NCI-H187 treated with DMSO at 0.1 percent for 48 hours (cell line): ENCODE results near the gene CDK18.

Source experiments
- DNase-seq: peaks from one replicate; lab custom pipeline; 2025; lab: John Stamatoyannopoulos, UW

The CDK18 gene

DNA sequence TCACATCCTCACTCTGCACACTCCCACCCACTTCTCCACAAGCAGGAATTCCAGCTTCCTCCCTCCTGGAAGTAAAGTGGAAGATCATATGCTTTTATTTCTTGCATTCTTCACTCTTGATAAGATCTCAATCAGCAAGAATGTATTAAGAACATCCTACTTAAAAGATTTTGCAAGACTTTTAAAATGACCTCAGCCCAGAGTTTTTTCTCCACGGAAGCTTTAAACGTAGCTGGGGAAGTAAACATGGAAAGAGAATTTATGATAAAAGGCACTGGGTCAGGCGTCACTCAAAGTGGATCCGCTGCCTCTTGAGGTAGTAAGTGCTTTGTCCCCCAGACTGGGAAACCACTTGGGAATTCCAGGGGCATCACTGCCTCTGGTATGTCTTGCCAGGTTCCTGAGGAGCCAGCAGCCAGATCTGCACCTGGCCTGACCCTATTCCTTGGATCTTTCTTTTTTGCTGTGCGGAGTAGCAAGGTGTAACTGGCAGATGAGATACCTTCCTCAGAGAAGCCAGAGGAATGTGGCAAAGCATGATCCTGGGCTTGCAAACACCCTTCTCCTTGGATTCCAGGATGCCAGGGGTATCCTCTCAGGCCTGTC lies 33.9 kb downstream of the CDK18 start:
- DNase-seq, result no peak

DNA sequence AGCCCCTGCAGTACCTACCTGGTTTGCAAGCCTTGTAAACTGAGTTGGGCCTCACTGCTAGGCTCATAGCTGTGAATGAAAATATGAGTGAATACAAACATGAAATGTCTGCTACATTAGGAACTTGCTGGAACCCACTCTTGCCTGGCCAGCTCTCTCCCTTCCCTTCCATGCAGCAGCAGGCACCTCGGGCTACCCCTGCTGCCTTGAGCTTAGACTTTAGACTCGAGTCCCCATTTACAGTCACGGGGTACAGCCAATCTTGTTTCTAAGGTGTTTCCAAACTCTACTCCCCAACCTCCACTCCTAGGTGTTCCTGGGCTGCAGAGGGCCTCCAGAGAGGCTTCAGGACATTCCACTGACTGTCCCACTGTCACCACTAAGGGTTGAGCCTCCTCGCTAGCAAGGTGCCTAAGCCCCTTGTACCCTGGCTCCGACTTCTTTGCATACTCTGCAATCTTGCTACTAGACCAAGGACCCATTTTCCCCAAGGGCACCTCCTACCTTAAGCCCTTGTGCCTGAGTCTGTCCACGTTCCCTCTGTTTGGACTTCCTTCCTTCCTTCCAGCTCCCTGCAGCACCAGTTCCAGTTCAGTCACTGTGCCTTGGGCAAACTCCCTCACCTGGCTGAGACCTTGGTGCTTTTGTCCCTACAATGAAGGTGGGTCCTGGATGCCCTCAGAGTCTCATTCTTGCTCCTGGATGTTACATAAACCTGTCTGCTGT lies 36.9 kb downstream of the CDK18 start:
- no peak for DNase-seq

DNA sequence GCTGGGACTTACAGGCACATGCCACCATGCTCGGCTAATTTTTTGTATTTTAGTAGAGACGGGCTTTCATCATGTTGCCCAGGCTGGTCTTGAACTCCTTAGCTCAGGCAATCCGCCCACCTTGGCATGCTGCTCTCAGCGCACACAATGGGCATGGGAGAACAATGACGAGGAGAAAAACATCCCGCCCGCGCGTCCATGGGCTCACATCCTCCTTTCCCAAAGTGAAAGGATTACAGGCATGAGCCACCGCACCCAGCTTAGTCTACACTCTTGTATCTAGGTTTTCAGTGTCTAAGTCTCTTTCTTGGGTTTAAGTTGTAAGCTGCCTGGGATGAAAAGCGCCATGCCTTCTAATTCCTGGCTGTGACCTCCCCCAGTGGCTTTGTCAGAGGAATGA lies 37.9 kb downstream of the CDK18 start:
- no peak for DNase-seq

DNA sequence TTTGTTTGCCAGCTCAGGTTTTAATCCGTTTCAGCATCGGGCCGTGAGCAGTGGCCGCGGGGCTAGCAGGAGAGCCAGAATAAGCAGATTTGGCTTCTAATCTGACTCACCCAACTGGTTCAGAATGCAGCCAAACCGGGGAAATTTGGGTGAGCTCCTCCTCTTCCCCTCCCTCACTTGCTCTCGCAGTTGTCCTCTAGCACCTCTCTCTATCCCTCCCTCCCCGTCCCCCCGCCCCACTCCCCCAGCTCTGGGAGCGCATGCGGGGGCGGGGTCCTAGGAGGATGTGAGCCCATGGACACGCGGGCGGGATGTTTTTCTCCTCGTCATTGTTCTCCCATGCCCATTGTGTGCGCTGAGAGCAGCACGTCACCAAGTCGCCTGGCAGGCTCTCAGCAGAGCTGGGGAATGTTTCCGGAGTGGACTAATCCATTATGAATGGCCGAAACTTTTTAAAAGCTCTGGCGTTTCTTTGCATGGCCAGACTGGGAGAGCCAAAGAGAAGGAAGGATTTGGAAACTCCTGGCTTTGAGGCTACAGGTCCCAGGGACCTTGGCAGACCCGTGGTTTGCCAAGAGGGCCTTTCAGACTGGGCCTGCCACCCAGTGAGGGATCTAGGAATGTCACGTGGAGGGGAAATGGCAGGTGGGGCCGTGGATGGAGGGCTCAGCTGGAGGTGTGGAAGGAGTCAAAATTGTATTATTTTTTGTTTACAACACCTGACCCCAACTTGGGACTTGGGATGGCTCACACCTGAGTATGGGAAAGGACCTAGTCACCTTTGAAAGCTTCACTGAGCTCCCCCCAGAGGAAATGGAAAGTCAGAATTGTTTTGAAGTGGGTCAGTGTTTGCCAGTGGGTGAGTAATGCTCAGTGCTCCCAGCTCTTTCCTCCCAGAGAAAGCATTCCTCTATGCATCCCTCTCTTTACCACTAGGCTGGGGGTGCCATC lies 39.2 kb downstream of the CDK18 start:
- no peak for DNase-seq

DNA sequence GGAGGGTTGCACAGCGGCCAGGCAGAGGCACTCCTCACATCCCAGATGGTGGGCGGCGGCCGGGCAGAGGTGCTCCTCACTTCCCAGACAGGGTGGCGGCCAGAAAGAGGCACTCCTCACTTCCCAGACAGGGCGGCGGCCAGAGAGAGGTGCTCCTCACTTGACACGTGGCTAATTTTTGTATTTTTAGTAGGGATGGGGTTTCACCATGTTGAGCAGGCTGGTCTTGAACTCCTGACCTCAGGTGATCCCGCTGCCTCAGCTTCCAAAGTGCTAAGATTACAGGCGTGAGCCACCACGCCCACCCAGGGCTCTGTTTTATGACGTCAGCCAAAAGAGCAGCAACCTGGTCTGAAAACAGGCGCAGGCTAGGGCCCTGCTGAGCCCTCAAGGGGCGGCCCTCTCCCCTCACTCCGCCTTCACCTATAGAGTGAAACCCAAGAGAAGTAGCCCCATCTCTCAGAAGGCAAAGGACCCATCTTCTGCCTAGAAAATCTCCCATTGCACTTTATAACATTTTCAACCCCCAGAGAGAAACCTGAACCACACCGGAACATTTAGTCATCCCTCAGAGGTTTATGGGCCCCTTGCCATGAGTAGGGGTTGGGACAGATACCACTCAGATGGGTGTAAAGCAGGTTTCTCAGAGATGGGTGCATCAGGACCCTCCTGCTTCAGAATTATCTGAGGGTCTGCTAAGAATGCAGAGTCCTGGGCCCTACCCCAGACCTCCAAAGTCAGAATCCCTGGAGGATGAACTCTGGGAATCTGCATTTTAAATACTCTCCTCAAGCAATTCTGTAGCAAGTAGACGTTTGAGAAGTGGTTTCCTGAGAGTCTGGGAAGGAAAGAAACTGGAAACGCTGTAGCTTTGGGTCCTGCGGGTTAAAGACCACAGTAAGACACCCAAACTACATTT lies 40.8 kb downstream of the CDK18 start:
- no peak for DNase-seq

DNA sequence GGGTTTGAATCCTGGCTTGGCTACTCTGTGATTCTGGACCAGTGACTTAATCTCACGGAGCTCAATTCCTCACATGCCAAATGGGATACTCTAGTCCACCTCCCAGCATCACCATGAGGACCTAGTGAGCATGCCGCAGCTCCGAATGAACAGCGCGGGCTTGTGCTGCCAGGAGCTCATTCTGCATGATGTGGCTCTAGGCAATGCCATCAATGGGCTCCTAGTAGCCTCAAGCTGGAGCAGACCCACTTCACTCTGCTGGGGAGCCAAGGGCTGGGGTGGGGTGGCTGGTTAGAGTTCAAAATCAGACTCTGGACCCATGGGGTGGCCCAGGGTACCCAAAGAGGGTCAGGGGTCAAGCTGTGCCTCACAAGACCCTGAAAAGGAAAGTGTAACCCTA lies 41.5 kb downstream of the CDK18 start:
- no peak for DNase-seq

DNA sequence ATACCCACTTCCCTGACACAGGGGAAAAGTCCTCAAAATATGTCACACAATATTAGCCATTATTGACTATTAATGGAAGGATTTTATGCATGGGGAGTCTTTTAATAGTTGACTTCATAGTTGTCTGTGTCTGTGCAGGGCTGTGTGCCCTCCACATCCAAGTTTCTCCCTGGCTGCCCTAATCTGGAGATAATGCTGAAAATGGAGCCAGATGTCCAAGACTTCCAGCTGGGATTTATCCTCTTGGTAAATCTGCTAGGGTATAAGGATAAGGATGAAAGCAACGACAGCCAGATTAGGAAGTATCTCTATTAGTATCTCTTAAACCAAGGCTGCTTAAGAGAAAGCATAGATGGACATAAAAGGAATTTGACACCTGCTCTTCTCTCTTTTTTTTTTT lies 42.1 kb downstream of the CDK18 start:
- no peak for DNase-seq

DNA sequence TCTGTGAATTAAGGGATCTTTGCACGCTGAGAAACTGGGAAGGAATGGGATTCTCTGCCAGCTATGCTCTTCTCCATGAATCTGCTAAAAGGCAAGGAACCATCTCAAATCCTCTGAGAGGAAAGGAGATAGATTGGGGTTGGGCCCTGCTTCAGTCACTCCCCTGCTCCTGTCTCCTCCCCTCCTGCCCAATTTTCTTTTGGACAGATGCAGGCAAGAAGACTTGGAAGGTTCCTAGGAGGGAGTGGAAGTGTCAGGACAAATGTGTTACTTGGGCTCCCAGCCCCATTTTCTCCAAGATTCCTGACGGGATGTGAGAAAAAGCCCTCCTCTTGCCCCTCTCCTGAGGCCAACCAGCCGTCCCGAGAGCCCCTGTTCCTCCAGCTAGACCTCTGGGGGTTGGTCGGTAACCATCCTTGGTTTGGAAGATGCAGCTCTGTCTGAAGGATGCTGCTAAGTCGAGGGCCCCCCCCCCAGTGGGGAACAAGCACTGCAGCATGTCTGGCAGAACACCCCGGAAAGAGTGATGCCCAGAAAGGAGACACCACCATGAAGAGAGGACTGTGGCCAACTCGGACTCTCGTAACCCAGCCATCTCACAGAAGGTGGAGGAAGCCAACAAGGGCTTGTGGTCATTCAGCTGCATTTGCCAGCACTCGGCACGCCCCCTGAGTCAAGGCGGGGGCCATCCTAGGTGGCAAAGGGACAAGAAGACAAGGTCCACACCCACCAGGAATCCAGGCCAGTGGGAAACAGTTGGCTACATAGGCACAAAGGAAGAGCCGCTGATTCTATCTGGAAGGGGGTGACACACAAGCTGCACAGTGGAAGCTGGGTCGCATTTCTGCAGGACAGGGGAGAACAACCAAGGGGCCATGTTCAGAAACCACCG lies 43.7 kb downstream of the CDK18 start:
- no peak for DNase-seq

DNA sequence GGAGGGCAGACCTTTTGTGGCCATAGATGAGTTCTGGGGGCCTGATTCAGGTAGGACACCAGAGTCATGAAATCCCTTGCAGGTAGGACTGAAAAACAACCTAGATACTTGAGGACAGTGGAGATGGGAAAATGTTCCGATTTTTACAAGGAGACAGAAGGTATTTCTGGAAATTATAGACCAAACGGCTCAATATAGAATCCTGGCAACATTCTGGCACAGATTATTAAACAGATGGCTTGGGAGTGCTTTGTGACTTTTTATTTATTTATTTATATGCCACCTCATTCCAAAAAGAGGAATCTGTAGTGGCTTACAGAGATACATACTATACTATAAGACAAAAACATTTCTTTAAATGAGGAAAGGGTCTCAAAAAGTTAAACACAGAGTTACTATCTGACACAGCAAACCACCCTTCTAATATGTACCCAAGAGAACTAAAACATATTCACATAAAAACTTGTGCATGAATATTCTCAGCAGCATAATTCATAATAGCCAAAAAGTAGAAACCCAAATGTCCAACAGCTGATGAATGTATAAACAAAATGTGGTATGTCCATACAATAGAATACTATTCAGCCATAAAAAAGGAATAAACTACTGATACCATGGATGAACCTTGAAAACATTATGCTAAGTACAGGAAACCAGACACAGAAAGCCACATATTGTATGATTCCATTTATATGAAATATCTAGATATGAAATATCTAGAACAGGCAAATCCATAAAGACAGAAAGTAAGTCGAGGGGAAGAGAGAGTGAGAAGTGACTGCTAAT lies 49.8 kb downstream of the CDK18 start:
- DNase-seq, result no peak

DNA sequence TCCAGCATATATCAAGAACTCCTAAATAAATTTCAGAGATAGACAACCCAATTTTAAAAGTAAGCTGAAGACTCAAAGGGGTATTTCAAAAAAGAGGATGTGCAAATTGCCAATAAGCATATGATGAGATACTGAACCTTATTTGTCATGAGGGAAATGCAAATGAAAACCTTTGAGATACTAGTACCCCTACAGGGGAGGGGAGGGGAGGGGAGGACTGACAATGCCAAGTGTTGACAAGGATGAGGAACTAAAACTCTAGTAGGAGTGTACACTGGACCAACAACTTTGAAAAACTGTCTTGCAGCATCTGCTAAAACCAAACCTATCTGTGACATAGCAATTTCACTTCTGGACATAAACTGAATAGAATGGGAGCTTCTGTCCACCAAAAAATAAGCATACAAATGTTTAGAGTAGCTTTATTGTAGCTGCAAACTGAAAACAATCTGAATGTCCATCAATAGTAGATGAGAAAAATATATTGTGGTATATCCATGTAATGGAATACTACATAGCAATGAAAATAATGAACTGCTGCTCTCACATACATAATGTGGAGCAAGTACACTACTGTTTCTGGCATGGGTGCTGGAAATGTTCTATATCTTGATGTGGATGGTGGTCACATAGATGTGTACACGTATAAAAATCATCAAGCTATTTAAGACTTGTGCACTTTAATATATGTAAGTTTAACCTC lies 57.2 kb downstream of the CDK18 start:
- no peak for DNase-seq

DNA sequence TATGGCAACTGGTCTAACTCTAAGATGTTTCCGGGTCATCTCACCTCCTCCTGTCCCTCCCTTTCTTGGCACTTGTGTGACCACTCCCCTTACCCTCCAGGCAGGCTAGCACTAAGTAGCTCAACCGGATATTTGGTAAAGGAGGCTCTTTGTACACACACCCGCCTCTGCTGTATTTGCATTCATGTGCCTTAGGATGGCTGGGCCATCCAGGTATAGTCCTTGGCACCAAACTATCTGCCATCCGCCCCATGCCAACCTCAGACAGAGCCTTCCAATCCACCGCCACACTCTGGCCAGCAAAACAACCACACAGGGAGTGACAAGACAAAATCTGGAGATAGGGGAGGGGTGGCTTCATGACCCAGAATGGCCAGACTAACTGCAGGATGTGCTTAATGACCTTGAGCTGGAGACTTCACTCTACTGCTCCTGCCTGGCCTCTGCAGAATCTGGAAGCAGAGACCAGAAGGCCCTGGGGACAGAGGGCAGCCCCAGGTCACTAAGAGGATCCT lies 59.5 kb downstream of the CDK18 start:
- no peak for DNase-seq

DNA sequence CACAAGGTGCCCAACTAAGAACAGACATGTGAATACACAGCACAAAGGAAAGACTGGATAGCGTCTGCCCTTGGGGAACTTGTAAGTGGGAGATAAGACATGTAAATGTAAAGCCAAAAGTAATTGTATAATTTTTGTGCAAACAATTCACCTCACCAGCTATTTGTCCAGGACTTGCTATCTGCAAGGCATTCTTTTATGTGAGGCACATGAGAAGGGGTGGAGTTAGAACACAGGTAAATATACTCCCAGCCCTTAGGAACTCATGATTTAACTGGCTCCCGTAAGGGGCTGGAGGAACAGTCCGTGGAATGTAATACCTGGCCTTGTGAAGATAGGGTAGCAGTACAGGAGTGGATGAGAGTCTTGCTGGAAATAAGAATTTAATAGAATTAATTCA lies 61.3 kb downstream of the CDK18 start:
- no peak for DNase-seq

DNA sequence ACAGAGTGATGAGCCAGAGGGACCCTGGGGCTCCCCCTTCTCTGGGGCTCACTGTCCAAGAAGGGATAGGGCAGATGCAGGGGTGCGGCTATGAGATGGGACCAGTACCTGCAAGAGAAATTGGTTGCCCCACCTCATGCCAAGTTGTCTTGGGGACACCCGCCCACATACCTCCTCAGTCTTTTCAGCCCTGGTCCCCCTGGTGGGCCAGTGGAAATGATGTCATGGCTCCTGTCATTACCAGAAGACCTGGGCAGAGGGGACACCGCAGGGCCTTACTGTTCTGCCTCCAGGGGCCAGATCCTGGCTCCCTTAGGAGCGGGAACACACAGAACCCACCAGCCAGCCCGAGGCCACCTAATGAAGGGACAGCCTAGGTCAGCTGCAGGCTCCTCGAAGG lies 63.2 kb downstream of the CDK18 start:
- no peak for DNase-seq

DNA sequence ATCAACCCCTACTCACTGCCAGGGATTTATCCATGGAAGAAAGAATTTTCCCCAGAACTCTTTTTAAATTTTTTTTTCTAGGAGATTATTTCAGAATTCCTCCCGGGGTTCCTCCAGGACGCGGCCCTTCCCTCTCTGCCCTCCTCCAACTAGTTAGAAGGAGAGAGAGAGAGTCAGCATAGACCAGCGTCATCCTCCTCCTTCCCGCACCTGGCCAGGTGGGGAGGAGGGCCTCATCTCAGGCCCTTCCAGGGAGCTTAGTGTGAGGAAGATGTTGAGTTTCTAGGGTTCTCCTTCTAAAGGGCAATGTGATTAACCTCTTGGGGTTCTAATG lies 63.6 kb downstream of the CDK18 start:
- no peak for DNase-seq

DNA sequence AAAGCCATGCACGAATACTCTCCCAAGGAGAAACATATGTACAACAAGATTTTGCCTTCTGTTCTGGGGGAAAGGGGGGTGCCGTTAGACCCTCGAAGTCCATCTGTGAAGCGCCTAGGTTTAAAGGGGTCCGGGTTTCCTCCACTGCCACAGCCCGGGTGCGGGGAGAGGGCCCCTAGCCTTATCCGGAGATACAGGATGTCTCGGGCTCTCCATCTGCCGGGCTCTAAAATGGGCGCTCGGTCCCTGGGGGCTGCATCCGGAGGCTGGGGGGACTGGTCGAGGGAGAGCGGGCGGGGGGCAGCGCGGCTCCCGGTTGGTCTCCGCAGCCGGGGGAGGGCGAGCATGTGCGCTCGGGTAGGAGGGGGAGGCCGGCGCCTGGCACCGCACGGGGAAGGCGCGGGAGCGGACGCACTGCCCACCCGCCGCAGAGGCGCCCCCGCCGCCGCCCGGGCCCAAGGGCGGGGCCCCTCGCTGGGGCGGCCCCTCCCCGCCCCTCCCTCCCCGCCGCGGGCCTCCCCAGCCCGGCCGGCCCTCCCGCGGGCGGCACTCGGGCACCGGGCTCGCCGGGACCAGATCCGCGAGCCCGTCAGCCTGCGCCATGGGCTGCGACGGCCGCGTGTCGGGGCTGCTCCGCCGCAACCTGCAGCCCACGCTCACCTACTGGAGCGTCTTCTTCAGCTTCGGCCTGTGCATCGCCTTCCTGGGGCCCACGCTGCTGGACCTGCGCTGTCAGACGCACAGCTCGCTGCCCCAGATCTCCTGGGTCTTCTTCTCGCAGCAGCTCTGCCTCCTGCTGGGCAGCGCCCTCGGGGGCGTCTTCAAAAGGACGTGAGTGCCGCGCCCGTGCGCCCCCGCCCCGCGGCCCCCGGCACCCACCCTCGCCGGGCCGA lies 64.2 kb downstream of the CDK18 start:
- DNase-seq, result no peak

DNA sequence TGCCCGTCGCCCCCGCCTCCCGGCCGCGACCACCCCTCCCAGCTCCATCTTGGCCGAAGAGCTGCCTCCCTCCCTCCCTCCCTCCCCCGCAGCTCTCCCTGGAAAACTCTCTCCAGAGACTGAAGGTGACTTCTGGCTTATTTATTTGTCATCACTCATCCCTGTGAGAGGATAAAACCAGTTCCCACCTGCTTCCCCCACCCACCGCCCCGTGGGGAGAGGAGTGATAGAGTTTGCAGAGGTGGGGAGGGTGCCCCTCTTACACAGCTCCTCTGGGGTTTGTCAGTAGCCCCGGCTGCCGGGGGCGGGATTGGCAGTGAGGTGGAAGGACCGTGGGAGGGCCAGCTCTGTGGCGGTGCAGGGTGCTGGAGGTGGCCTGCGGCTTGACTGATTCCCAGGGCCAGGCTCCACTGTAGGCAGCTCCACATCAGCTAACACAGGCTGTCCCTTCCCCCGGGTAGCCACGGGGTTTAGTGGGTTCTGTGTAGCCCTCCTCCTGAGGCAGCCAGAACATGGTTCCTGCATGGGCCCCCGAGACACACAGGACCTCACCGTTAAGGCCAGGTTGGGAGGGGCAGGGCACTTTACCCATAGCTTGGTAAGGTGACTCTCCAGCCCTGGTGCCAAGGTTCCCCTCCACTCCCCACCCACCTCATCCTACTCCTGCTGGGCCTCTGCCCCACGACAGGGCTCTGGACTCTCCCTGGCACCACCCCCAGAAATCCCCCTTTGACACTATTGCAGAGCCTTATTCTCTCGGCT lies 65.1 kb downstream of the CDK18 start:
- no peak for DNase-seq

DNA sequence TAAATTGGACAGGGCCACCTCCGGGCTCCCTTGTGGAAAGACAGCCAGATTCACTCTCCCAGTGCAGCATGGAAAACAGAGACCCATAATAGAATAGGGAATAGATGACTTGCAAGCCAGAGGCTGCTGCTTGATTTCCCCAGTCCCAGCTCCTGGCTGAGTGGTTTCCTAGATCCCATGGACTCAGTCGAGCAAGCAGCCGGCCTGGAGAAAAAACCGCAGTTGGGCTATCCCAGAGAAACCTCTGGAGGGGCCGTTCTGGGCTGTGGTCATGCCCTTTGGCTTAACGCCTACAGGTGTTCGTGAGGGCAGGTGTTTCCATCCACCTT lies 65.7 kb downstream of the CDK18 start:
- no peak for DNase-seq
